HG03439 (cell line): ENCODE measurements around the gene DDX27.

Experiments
- ATAC-seq: cut with Tn5 transposase; IDR thresholded peaks from one replicate; pipeline ENCODE4 v1.9.1; 2021; ENCODE audit warnings: mild to moderate bottlenecking, moderate library complexity; ENCODE audit not compliant: unreplicated experiment

The DDX27 gene

DNA sequence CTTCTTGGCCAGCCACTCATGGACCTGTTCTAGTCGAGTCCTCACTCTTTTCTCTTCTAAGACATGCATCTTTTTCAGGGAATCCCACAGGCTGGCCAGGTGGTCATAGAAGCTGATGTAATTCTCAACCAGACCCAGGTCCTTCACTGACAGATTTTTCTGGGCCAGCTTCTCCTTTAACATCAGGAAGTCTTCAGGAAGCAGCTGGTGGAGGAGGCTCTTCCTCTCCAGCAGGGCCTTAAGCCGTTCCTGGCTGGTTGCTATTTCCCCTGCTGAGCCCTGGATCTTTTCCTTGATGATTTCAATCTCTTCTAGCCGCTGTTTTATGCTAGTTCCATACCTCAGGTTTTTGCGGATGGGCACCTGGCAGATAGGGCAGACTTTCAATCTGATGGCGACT, 28.6 kb downstream of the DDX27 start:
- ATAC-seq, result no peak

DNA sequence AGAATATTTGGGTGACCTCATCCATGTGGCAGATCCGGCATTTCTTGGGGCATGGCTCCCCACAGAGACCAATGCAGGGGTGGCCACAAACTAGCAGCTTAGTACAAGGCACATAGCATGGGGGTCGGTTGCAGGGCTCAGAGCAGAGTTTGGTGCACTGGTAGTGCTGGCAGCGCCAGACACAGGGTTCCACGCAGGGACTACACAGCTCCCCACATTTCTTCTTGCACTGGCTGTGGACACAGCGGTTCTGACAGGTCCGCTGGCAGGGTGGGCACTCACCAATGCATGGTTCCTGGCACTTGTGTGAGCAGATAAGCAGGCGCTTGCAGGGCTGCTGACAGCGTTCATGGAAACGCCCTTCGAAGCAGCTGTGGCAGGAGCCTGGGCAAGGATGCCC, 29.1 kb downstream of the DDX27 start:
- ATAC-seq, result no peak

DNA sequence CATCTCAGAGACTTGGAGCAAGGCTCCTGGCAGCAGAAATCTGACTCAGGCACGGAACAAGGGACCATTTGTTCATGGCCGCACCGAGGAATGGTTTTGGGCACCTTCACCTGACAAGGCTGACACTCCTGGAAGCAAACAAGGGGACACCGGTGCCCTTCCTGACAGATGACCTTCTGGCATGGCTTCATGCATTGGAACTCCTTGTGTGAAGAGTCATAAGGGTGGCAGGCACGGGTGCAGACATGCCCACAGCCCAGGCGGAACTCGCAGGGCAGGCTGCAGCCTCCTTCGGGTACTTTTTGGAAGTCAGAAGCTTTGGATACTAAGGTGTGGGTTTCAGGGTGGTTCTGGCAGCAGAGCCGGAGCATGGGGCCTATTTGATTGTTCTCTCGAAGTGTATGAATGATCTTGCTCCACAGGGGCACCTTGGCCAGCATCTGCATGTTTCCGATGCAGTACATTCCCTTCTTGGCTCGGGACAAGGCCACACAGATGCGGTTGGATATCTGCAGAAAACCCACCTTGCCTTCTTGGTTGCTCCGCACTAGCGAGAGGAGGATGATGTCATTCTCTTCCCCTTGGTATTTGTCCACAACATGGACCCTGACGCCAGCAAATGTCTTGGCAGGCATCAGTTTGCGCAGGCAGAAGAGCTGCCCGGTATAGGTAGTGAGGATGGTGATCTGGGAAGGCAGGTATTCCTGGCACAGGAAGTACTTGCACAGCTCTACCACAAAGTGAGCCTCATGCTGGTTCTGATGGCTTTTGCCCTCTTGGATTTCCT, 29.9 kb downstream of the DDX27 start:
- ATAC-seq, result no peak

DNA sequence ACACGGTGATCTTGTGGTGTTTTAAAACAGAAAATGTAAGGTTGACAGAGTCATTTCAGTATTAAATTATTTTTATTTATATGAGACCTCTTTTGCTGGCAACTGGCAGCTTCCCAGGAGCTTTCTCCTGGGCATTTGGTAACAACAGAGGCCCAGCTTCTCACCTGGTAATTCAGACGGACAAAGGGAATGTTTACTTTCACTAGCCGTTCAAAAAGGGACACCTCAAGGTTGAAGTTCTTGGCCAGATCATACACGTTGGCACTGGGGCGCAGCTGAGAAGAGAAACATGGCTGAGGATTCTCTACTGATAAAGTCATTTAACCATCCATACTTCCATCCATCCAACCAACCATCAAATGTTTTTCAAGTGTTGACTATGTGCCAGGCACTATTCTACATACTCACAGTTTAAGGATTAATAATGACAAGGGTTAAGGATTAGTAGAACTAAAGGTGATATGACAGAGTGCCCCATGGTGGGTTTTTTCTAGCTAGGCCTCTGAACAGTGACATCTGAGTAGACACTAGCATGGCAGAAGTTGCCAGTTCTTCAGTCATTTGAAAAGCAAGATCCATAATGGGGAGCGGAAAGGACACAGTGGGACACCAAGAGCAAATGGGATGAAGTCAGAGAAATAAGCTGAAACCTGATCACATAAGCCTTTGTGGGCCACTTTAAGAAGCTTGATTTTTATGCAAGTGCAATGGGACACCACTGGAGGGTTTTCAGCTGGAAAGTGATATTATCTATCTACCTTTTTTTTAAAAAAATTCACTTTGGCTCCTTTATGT, 33.5 kb downstream of the DDX27 start:
- ATAC-seq, result no peak

DNA sequence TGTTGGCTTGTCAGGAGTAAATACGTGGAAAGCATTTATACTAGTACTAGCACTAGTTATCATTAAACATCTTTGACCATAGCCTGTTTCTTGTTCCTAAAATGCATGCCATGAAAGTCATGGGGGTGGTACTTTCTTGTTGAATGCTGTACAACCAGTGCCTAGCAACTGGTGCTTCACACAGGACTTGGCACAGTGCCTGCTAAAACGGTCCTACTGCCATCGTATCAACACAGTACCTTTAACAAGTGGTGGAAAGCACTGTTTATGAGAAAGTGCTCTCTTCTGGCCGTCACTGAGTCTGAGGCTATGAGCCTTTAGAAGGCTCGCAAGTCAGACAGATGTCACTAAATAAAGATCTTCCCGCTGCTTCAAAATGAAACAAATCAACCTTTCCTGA, 37.0 kb downstream of the DDX27 start:
- no peak for ATAC-seq

DNA sequence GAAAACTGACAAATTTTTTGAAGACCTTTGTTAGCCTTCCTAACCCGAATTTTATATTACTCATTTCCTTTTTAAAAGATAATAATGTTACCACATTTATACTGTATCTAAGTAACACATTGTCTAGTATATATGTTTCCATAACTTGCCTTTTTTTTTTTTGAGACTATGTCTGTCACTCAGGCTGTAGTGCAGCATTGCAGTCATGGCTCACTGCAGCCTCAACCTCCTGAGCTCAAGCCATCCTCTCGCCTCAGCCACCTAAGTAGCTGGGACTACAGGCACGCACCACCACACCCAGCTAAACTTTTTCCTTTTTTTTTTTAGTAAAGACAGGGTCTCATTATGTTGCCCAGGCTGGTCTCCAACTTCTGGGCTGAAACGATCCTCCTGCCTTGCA, 40.1 kb downstream of the DDX27 start:
- no peak for ATAC-seq

DNA sequence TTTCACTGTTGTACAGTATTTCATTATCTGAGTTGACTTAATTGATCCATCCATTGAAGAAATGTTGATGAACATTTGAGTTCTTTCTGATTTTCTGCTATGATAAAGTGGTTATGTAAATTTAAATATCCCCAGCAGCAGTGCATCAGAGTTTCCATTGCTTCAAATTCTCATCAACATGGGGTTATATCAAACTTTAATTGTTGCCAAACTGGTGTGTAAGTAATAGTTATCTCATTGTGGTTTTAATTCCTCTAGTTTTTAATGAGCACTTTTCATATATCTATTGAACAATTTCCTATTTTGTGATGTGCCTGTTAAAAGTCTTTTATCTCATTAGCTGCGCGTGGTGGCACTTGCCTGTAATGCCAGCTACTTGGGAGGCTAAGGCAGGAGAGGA, 40.6 kb downstream of the DDX27 start:
- ATAC-seq, result no peak

DNA sequence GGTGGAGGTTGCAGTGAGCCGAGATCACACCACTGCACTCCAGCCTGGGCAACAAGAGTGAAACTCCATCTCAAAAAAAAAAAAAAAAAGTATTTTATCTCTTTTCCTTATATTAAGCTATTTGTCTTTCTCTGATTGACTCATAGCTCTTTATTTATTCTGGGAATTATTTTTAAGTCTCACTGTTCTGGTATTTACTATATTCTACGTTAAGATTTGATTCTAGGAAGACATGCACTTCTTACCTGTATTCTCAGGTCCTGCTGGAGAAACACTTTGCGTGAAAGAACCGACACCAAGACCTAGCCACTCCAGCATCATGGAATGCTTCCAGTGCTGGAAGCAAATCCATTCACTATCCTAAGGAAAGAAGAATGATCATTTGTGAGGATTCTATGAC, 41.0 kb downstream of the DDX27 start:
- ATAC-seq, result no peak

DNA sequence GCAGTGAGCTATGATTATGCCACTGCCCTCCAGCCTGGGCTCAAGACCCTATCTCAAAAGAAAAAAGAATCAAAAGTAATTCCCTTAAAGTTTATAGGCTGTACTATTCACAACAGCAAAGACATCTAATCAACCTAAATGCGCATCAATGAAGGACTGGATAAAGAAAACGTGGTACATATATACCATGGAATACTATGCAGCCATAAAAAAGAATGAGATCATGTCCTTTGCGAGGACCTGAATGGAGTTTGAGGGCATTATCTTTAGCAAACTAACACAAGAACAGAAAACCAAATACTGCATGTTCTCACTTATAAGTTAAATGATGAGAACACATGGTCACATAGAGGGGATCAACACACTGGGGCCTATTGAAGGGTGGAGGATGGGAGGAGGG, 42.0 kb downstream of the DDX27 start:
- no peak for ATAC-seq

DNA sequence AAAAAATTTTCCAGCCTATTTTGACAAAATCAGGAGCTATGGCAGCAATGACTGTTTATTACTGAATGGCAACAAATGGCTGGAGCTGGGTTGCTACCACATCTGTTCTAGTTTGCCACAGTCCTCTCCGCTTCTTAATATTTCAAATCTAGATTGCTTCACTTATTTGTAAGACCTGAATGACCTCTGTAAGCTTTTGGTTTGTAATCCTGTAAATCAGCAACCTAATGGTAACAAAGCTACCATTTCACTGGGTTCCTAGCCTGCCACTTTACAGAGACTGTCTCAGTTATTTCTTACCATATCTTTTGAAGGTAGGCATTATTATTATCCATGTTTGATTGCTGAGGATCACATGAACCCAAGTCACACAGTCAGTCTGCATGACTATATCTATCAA, 43.2 kb downstream of the DDX27 start:
- ATAC-seq, result no peak

DNA sequence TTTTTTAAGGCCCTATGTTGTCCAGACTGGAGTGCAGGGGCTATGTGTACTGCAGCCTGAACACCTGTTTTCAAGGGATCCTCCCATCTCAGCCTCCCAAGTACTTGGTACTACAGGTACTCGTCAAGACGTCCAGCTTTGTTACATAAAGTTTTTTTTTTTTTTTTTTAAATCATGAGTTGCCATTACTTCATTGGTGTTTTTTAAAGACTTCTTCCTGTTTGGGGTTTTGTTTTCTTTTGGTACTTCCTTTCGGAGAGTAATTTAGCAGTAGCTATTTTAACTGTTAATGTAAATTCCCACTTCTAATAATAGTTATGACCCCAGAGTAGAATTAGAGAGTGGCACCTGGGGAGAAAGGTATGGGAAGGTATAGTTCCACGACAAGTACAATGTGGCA, 48.1 kb downstream of the DDX27 start:
- no peak for ATAC-seq

DNA sequence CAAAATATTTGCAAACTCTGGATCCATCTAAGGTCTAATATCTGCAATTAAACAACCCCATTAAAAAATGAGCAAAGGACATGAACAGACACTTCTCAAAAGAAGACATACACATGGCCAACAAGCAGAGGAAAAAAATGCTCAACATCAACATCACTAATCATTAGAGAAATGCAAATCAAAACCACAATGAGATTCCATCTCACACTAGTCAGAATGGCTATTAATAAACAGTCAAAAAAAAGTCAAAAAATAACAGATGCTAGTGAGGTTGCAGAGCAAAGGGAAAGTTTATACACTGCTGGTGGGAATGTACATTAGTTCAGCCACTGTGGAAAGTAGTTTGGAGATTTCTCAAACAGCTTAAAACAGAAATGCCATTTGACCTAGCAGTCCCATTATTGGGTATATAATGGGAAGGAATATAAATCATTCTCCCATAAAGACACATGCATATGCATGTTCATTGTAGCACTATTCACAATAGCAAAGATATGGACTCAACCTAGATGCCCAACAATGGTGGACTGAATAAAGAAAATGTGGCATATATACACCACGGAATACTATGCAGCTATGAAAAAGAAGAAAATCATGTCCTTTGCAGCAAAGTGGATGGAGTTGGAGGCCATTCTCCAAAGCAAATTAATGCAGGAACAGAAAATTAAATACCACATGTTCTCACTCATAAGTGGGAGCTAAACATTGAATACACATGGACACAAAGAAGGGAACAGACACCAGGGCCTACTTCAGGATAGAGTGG, 49.6 kb downstream of the DDX27 start:
- no peak for ATAC-seq

DNA sequence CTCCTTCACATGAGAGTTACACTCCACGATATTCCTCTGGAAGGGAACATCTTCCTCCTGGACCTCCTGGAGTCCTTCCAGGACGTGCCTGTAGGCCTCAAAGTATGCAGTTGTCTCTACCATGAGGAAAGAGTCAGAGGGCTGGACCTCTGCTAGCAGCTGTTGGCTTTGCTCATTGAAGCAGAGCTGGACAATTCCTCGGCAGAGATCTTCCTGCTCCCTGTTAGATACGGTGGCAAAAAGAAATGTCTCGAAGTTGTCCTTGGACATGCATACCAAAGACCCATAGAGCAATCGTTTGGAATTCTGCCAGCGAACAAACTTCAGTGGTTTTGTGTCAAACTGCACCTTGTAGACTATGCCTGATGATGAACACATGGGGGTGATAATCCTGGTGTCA, 51.0 kb downstream of the DDX27 start:
- no peak for ATAC-seq

DNA sequence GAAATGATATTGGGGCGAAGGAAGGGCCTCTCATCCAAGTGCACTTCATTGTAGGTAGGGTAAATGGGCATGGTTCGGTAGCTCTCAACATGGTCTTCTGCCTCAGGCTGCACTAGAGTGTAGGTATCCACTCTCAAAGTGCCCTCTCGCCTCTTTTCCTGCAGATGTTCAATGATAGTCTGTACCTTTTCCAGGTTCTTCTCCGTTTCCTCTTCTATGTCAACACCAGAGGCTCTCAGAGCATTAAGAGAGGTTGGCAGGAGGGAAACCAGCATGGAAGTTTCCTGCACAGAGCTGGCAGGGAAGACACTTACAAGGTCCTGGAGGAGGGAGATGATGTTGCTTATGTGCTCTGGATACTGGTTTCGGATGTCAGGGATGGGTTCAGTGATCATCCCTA, 51.5 kb downstream of the DDX27 start:
- ATAC-seq, result no peak

DNA sequence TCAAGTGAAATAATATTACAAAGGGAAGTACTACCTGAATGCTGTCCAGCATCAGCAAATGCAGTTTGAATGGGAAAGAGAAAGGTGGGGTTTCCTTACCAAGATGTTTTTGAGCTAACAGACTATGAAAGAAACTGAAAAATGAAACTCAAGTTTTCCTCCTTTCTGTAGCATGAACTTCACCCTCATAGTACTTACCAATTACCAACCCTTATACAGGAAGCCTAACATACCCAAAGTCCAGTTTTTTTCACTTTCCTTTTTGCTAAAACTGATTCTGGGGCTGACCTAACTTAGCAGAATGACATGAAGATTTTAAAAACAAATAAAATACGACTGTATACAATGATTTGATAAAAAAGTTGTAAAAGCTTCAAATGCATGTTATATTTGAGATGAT, 53.4 kb downstream of the DDX27 start:
- ATAC-seq, result no peak

DNA sequence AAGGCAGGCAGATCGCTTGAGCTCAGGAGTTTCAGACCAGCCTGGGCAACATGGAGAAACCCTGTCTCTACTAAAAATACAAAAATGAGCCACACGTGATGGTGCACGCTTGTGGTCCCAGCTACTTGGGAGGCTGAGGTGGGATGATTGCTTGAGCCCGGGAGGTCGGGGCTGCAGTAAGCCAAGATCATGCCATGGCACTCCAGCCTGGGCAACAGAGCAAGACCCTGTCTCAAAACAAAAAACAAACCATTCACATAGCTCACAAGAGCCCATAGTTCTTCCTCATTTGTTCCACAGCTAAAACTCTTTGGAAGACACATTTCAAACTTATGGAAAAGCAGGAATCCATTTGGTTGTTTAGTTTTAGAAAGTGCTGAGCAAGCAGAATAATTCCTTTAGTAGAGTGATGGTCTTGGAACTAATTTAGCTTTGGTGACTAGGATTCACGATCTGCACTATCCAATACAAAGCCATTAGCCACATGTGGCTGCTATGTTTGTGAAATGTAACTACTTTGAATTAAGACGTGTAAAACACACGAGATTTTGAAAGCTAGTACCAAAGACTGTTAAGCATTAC, 54.6 kb downstream of the DDX27 start:
- no peak for ATAC-seq

DNA sequence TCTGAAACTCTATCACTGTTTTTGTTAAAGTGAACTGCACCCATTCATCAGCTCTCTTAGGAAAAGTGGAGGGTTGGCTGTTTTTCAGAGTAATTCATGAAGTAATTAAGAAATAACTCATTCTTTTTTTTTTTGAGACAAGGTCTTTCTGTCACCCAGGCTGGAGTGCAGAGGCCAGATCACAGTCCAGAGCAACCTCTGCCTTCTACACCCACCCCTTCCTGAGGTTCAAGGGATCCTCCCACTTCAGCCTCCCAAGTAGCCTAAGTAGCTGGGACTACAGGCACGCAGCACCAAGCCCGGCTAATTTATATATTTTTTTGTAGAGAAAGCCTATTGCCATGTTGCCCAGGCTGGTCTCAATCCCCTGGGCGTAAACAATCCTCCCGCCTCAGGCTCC, 56.0 kb downstream of the DDX27 start:
- ATAC-seq, result no peak

DNA sequence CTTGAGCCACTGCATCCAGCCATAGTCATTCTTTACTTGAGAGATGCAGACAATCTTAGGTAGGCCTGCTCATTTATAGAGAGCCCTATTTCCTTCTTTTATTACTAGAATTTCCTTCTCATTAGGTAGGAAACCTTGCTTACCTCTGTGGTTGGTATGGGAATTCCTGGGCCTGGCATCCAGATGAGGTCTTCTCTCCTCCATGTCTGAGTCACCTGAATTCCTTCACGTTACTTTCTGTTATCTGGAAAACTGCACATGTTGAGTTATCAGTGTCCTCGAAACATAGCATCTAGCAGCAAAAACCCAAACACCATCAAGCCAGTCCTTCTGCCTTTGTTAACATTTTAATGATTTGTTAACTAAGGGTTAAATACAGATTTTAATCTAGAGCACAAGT, 56.4 kb downstream of the DDX27 start:
- no peak for ATAC-seq

DNA sequence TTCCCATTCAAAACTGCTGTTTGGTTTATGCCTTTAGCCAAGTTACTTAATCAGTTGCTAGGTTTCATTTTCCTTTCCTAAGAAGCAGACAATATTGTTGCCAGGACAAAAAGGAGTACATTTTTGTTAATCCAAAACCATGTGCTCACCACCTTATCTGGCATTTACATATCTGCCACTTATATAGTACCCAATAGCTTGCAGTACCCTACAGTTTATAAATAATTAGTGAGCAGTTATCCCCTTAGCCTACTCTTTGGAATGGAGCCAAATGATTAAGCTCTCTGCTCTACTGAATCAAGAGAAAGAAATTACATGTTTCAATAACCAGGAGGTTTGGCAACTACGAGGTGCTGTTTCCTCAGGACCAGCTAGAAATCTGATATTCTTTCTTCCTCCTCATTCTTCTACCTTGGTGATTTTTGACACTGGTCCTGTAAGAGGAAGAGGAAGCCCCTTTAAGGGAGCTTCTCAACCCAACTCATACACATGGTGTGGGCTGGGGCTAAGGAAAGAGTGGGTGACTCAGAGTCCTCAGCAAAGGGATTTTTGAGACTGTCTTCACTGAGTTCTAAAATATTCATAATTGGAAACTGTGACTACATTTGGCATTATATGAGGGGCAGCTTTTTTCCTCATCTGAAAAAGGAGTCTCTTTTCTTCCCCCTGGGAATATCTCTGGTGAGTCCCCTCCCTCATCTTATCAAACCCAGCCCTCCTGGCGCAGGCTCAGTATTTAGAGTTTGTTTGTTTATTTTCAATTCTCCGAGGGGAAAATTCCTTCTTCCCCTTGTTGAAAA, 57.1 kb downstream of the DDX27 start:
- no peak for ATAC-seq

DNA sequence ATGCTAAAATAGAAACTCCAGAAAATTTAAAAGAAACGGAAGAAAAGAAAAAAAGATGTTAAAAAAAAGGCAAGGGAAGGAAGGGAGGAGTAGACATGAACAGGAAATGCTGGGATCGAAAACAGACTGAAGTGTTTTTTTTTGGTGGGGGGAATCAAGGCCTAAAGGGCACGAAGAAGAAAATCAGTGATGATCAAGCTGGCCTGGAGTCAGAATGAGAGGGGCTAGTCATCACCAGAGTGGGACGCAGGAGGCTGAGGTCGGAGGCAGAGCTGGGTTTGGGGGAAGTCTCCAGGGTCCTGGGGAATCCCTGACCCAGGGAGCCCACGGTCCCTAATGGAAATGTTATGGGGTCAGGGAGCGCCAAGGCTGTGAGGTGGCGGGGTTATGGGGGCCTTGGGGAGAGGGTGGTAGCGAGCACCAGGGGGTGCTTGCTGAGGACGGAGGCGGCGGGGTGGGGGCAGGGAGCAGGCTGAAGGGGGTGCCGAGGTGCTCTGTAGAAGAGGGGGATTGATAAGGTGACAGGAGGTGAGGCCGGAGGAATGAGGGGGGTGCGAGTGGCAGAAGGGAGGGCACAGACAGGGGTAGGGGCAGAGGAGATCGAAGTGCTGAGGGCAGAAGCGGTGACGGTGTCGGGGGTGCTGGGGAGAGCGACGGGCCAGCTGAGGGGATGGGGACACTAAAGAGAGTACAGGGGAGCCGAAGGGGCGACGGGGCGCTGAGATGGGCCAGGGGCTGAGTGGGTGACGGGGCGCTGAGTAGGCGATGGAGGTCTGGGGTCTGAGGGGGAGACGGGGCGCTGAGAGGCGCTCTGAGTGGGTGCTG, 58.0 kb downstream of the DDX27 start:
- ATAC-seq, result no peak
